ENCODE data around the gene FHOD1. TPM values are rescaled to one million over a fixed set of nuclear protein-coding genes. Genes with fewer than 3 reads are reported as not detected.

Gene FHOD1
- polyA plus RNA-seq, 4 donors, result 33.4 to 49.1 (median 38.7) TPM

DNA sequence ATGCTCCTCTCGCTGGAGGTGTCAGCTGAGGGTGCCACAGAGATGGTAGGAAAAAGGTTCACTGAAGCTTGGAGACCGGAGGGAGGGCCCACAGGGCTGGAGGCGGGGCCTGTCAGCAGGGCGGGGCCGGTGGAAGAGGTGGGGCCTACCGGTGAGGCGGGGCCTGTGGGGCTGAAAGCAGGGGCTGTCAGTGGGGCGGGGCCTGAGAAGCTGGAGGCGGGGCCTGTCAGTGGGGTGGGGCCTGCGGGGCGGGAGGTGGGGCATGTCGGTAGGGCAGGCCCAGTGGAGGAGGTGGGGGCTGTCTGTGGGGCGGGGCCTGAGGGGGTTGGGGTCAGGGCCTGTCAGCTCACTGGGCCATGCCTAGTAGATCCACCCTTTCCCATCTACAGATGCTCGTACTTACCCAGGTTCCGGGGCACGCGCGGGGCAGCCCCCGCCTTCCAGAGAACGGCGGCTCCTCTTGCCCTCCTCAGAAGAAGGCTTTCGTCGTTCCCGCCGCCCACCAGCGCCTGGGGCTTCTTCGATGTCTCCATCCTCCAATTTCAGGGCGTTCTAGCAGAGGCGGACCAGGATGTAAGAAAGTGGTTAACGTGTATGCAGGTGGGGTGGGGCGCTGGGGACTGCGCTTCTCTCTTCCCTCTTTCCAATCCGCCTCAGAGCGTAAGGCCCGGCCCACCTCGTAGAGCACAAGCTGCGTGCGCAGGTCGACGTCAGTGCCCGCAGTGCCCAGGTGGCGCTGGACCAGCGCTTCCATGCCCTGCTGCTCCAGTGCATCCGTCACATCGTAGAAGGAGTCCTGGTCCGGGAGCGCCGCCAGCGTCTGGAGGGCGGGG is 10.5 kb downstream of the FHOD1 start:
- DNase-seq (ENCODE audit: low read depth in 4 of 4, low spot score in 3 of 4), result no peak

DNA sequence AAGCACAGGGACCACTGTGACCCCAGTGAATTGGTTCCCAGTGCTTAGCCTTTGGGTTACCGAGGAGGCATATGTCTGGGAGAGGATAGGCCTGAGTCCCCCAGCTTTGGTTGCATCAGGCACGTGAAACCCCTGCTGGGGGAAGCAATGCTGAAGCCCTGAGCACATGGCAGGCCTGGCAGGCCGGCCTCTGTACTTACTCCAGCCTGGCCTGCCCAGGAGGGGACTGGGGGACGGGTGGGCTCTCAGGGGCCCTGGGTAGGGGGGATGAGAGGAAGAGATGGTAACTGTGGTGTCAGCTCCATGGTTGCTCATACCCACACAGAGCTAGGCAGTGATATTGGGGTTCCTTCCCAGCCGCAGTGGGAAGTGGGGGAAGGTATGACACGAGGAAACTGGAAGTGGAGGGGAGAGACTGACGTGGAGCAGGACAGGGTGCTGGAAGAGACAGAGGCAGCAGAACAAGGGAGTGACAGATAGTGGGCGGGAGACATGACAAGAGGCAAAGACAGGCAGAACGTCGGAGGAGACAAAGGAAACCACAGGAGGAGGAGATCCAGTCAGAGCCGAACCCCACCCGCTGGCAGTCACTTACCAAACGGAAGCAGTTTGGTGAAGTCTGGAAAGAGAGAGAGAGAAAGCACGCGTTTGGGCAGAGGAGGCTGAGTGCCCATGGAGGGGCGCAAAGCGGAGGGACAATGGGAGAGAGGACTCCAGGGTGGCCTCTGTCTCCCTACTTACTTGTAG is 11.3 kb downstream of the FHOD1 start:
- no peak for DNase-seq (ENCODE audit: low read depth in 4 of 4, low spot score in 3 of 4)

DNA sequence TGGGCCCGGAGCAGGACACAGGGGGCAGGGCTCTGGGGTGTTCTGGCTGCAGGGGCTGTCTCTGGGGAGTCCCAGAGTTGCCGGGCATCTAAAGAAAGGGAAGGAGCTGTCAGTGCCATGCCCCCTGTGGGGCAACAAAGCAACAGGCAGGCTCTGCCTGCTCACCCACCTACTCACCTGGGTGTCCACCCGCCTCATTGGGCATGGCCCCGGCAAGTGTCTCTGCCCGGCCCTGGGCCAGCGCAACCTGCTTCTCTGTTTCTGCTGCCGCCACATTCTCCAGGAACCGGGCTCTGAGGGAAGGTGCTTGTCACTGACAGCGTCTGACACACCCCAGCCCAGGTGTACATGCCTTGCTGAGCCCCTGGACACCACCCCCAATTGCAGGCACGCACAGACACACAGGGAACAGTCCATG is 13.1 kb downstream of the FHOD1 start:
- no peak for DNase-seq (ENCODE audit: low read depth in 4 of 4, low spot score in 3 of 4)

DNA sequence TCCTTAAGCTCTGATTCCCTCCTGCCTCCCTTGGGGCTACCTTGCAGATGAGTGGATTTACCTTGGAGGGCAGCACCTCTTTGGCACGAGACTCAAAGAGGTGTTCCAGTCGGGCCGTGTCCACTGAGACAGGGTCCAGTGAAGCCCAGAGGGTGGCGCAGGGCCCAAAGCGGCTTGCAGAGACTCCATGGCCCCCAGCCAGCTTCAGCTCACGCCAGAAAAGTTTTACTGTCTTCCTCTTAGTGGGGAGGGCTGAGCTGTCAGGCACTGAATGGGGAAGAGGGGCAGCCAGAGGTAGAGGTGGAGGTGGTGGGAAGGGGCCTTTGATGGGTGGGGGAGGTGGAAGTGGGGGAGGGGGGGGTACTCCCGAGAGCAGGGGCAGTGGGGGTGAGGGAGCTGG is 13.7 kb downstream of the FHOD1 start:
- DNase-seq (ENCODE audit: low read depth in 4 of 4, low spot score in 3 of 4), result no peak

DNA sequence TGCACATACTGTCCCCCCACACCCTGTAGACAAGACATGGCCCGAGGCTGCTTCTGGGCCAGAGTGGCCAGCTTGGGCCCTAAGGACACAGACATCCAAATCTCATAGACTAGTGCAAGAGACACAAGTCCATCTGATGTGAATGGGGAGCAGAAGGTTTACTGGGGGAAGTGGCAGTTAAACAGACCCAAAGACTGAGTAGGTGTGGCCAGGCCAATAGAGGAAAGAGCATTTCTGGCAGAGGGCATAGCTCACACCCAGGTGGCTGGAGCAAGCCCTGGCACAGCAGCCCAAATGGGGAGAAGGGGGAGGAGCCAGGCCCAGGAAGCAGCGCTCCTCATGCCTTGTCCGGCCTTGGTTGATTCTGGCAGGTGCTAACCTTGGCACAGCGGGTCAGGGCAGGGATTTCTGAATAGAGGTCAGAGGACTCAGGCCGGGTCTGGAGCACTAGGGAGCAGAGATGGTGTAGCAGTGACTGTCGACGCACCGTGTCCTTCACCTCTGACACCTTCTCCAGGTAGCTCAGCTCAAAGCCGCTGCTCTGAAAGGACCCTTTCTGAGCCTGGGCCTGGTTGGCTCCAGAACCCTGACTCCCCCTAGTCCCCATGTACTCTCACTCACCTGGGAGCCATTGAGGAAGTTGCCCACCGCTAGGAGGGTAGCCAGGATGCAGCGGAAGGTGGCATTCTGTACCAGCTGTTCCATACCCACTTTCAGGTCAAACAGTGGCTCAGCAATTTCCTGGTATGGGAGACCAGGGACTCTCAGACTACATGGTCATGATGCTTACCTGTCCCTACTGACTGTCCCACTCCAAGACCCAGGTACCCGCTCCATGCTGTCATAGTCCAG is 16.2 kb downstream of the FHOD1 start:
- DNase-seq (ENCODE audit: low read depth in 4 of 4, low spot score in 3 of 4), result no peak

DNA sequence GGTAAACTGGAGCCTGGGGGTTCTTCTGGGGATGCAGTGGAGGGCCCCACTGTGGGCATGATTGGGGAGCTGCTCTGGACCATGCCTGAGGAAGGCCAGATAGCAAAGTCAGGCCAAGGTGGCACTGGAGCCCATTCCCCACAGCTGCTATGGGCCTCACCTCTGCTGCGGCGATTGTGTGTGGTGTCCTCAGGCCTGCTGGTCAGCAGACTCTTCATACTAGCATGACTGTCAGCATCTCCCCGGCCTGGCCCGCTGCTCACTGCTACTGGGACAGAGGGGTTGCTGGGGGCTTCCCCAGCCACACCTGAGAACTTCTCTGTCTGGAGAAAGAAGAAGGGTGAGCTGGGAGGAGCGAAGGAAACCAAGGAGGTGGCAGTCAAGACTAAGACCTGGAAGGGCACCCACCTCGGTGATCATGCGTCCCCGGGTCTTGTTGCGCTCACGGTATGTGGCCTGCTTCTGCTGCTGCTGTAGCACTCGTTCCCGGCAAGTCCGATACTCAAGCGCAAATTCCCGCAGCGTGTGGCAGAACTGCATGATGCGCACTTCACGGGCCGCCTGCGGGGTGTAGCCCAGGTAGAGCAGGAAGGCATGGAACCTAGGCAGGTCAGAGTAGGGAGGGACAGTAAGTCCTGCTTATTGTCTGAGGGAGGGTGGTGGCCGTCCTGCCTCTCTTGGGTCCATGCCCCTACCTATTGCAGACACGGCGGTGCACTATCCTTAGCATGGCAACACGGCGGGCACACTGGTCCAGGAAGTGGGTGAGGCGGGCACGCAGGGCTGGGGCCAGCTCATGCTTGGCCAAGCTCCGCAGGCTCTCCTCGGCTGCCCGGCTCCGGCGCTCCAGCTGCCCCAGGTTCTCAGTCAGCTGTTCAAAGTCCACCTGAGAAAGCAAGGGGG is 17.1 kb downstream of the FHOD1 start:
- no peak for DNase-seq (ENCODE audit: low read depth in 4 of 4, low spot score in 3 of 4)

DNA sequence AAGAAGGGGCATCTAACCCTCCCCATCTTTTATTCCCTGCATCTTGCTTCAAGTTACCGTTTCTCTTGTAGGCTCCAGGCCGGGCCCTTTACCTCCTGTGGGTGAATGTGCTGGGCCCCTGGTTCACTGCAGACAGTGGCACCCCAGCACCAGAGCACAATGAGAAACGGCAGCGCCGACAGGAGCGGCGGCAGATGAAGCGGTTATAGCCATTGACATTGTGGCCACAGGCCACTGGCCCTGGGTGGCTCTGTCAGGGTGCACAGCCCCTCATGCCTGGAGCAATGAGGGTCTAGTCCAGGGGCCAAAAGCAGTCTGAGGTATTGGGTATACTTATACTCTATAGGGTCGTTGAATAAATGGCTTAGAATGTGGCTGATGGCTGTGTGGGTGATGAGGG is 18.4 kb downstream of the FHOD1 start:
- no peak for DNase-seq (ENCODE audit: low read depth in 4 of 4, low spot score in 3 of 4)

DNA sequence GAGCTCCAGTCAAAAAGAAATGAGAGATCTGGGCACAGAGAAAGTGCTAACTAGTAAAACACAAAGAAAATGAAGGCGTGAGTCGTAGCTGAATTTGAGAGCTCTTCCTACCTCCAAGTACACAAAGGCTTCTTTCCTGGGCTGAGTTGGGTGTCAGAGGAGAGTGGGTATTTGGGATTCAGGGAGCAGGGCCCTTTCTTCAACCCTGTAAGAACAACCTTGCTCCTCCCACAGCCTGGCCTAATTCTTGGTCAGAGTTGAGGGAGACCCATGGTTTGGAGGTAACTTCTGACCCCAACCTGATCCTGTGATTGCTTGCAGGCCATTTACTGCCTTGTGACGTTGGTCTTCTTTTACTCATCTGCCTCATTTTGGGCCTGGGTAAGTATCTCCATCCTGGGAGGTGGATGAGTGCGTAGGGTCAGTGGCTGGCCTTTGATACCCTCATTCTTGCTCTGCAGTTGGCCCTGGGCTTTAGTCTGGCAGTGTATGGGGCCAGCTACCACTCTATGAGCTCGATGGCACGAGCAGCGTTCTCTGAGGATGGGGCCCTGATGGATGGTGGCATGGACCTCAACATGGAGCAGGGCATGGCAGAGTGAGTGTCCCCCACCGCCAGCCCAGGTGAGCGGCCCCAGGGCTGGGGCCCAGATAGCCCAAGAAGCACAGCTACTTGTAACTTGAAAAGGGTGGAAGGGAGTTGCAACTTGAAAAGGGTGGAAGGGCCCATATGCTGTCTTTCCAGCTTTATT is 19.1 kb downstream of the FHOD1 start:
- no peak for DNase-seq (ENCODE audit: low read depth in 4 of 4, low spot score in 3 of 4)

DNA sequence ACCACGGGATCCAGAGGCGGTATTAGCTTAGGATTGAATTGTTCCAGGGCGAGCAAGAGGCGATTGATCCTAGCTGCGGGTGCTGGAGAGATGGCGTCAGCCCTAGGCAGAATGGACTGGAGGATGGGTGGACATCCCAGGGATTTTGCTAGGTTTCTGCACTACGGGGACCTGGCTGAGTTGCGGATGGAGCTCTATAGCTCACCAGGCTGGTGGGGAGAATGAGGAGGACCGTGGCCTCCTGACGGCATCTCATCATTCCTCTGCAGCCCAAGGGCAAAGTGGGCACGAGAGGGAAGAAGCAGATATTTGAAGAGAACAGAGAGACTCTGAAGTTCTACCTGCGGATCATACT is 19.7 kb downstream of the FHOD1 start:
- no peak for DNase-seq (ENCODE audit: low read depth in 4 of 4, low spot score in 3 of 4)

DNA sequence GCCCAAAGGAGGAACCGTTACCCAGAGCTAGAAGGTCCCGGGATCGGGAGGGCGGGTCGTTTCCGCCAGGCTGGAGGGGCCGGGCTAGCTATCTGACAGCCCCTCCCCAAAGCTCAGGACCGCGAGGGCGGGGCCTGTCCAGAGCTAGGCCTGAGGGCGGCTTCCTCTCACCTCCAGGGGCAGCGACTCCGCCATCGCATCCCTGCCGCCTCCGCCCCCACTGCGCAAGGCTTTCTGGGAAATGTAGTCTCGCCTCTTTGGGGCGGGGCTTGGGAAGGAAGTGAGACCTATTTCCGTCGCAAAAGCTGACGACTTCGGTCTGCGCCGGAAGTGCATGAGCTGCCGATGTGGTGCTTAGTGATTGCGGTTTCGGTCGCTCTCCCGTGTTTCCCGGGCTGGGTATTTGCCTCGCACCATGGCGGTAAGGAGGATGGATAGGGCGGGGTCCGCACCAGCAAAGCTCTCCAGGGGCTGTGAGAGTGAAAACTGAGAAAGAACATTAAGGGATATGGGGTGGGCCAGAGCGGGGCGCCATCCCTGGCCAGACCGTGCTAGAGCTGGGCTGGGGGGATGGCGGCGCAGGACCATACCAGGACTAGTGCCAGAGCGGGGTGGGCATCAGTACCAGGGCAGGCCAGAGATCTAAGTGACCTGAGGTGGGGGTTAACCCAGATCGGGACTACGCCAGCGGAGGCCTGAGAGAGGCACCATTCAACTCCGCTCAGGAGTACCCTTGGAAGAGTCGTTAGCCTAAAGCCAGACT is 20.3 kb downstream of the FHOD1 start, which contains the start of gene TMEM208:
TSS of gene TMEM208 (plus strand) at position 327 of the 763 bp plus-strand sequence. CDS start at position 416, 89 bp downstream.
- peak; percentile 97 to 99 (median 98) for DNase-seq (ENCODE audit: low read depth in 4 of 4, low spot score in 3 of 4)

DNA sequence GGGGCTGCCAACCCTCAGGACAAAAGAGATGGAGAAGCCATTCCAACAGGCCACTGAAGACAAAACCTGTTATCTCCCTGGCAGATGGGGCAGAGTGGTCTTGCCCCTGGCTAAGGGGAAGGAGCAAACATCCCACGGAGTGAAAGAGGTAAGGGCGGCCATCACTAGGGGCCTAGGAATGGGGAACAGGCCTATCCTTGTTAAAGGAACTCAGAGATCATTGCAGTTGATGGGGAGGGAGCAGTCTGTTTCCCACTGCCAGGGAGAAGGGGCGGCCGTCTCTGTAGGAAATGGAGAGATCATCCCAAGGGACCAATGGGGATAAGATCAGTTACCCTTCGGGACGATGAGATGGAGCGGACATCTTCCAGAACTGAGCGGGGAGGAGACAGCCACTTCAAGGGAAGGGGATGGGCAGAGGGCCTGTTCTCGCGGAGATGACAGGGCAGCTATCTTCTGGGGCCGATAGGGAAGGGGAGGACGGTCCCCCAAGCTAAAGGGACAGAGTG is 20.9 kb downstream of the FHOD1 start:
- no peak for DNase-seq (ENCODE audit: low read depth in 4 of 4, low spot score in 3 of 4)

DNA sequence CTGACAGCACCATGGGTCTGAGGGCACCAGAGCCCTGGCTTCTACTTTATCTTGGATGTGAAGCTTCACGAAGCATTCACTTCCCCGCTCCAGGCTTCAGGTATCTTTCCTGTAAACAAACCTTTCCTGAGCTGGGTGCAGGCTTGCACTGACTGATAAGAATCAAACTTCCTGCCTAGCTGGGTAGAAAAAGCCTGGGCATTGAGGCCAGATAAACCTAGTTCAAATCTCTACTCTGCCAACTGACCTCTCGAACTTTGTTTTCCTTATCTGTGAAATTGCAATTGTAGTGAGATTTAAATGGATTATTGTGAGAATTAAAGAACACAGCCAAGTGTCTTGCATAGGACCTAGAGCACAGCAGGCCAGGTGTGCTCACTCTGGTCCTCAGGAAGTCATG is 23.3 kb downstream of the FHOD1 start:
- no peak for DNase-seq (ENCODE audit: low read depth in 4 of 4, low spot score in 3 of 4)

DNA sequence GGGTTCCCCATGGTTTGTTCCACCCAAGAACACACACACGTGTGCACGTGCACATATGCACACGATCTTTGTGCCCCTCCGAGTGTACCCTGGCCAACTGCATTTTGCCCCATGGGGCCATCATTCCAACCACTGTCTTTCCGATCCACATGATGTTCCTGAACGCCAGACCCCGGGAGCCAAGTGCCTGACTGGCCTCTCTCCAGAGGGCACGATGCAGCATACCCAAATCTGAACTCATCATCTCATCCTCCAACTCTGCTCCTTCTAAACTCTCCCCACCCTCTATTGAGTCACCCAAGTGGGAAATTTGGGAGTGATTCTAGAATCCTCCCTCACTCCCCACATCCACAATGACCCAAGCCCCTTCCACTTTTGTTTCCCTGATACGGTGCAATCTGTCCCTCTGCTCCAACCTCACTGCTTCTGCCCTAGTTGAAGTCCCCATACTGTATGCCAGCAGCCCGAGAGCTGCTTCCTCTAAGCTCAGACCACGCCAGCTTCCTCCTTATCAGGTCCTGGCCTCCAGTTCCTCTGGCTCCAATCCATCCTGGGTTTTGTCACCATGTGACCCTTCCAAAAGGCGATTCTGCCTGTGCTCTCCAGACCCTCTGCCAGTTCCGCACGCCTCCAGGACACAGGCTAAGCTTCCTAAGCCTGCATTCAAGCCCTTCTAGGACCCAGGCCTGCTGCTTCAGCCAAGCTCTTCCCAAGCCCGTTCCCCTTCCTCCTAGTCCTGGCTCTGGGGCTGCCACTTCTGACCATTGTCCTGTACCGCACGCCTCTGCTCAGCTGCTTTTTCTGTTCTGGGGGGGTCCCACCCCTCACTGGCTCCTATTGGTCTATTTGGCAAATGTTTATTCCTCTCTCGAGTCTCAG is 30.4 kb downstream of the FHOD1 start:
- DNase-seq (ENCODE audit: low read depth in 4 of 4, low spot score in 3 of 4), result no peak

DNA sequence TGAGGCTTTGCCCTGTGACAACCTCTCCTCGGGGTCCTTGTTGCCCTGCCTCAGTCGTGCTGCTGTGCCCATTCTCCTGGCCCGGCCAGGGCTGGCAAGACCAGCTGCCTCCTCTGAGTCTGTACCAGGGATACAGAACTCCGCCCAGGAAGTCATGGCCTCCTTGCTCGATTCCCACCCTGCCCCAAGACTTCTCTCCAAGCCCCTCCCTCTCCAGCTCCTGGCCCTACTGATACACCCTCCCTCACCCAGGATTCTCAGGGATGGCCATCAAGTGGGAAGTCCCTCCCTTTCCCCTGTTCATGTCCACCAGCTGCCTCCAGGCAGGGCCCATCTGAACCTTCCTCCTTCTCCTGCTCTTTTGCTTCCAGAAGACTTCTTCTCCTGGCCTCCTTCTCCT is 31.6 kb downstream of the FHOD1 start:
- no peak for DNase-seq (ENCODE audit: low read depth in 4 of 4, low spot score in 3 of 4)

DNA sequence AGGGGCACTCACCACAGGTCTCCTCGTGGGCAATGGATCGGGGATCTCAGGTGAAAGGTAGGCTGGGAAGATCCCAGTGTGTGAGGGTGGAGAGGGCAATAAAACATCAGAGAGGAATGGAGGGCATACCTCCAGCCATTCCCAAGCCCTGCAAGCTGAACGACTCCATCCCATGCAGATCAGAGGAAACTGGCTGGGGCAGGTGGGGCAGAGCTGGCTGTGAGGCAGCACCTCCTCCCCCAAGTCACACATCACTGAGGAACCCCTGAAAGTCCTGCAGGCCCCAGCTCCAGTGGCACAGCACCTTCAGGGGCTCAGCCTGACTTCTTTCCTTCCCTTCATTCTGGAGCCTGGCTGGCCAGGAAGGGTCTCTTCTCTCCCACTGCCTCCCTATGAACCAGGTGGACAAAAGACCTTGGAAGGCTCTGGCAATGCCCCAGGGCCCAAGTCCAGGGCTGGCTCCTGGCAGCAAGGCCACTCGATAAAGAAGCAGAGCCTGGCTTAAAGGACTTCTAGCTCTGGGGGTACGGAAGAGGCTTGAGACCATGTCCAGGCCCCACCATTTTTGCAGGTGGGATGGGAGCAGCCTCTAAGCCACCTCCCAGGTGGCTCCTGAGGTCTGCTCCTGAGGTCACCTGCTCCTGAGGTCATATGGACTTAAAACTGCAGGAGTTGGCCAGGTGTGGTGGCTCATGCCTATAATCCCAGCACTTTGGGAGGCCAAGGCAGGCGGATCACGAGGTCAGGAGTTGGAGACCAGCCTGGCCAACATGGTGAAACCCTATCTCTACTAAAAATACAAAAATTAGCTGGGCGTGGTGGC is 33.9 kb downstream of the FHOD1 start:
- DNase-seq (ENCODE audit: low read depth in 4 of 4, low spot score in 3 of 4), result no peak

DNA sequence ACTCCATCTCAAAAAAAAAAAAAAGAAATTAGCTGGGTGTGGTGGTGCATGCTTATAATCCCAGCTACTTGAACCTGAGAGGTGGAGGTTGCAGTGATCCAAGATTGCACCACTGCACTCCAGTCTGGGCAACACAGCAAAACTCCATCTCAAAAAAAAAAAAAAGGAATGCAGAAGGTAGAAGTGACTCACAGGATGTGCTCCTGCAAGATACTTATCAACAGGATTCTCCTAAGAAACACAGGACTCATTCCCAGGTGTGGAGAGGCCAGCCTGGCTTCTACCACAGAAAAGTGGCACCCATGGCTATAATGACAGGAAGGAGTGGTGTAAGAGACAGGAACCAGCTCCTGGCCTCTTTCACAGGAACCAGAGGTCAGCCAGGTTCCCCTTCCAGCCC is 34.5 kb downstream of the FHOD1 start:
- no peak for DNase-seq (ENCODE audit: low read depth in 4 of 4, low spot score in 3 of 4)

DNA sequence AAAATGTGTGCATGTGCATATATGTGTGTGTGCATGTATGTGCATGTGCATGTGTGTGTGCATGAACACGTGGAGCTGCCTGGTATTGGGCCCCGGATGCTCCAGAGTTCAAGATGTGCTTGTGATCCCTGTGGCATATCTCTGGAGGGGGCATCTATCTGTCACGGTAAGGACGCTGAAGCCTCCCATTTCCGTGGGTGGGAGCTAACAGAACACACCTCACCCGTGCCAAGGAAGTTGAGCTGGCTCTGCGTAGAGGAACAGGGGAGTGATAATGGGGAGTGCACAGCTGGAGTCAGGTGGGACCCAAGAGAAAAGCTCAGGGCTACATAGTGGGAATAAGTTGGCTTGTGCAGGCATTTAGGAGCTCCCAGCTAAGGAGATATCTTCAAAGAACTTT is 35.6 kb downstream of the FHOD1 start:
- DNase-seq (ENCODE audit: low read depth in 4 of 4, low spot score in 3 of 4), result no peak
